ENCODE measurements around the gene MDM1. TPM values are rescaled to one million over a fixed set of nuclear protein-coding genes. Genes with fewer than 3 reads are reported as not detected.
A peak's percentile ranks its signal among the peaks of the same experiment; 100 is the strongest.

MDM1 gene
- polyA plus RNA-seq, 3 donors: 6.7 to 10.9 (median 10.3) TPM

DNA sequence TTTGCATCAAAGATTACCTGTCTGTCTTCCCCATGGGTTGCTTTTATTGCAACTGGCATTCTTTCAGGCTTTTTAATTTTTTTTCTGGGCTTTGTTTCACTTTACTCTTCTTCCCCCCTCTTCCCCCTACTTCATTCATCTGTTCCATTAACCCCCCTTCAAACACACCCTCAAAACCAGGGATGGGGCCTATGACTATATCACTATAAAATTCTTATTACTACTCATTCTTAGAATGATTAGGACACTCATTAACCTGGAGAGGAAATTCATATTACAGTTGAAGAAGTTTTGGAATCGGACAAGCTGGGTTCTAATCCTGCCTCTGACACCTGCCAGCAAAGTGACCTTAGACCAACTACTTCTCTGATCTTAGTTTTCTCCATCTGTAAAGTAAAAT is 24.8 kb upstream of the MDM1 start:
- no peak overlapping the region for H3K9ac ChIP-seq (ENCODE audit: insufficient read depth, low read length, poor library complexity, severe bottlenecking)
- no peak overlapping the region for H3K4me2 ChIP-seq (replicated peaks; ENCODE audit: extremely low read depth, low read length, poor library complexity, severe bottlenecking)
- H3K27me3 Mint-ChIP-seq (ENCODE audit: low read depth in 3 of 3): no peaks in the 10 kb centered on the region
- DNase-seq: no peak
- H4K20me1 ChIP-seq (ENCODE audit: insufficient read depth, low read length): no peaks in the 10 kb centered on the region
- intact Hi-C loops (cut with micrococcal nuclease): loop anchor here in 1 of 2 donors (10.0 kb wide), 1 partner anchor 88 kb away; no protein-coding TSS in a partner anchor
- H2AFZ ChIP-seq (ENCODE audit: insufficient read depth, low read depth, low read length, poor library complexity, severe bottlenecking): no peak overlapping the region
- H3K4me1 ChIP-seq (ENCODE audit: control insufficient read depth in 1 of 2, insufficient read depth in 2 of 2, low read length in 2 of 2): peaks cover 37 to 51% of the 10 kb centered on the region in 2 donors
- H3K9me3 ChIP-seq (replicated peaks in 1 of 2; ENCODE audit: control insufficient read depth in 1 of 2, insufficient read depth in 1 of 2, low read length in 2 of 2): no peaks in the 10 kb centered on the region
- H3K36me3 Mint-ChIP-seq: no peaks in the 10 kb centered on the region
- no peak overlapping the region for H3K4me3 ChIP-seq (replicated peaks in 1 of 3; ENCODE audit: low read depth in 2 of 3, low read length in 3 of 3)
- WGBS (ENCODE audit: insufficient coverage): no CpG with 5 or more reads among the region's 1 CpG
- peaks cover 37% of the 10 kb centered on the region for H3K4me1 Mint-ChIP-seq
- TF ChIP-seq CTCF (IDR thresholded peaks at IDR 0.05): no peak
- no peaks in the 10 kb centered on the region for H3K9me3 Mint-ChIP-seq
- no peaks in the 10 kb centered on the region for H3K79me2 ChIP-seq (ENCODE audit: insufficient read depth, low read length)
- H3K27me3 ChIP-seq (ENCODE audit: control insufficient read depth in 2 of 2, insufficient read depth in 2 of 2, low read length in 2 of 2): no peaks in the 10 kb centered on the region
- H3K36me3 ChIP-seq (replicated peaks in 1 of 2; ENCODE audit: control insufficient read depth in 1 of 2, insufficient read depth in 2 of 2, low read length in 2 of 2): no peaks in the 10 kb centered on the region
- H3K27ac Mint-ChIP-seq: peak overlapping the region in 6 of 7 donors; percentile 84 to 98 (median 90)
- H3K4me3 Mint-ChIP-seq: no peak overlapping the region
- peak overlapping the region in 1 of 2 donors; percentile 99 for H3K27ac ChIP-seq (ENCODE audit: low read depth in 1 of 2, low read length in 2 of 2)

GRCh38 chr12:68356060-68356695 is 24.0 kb upstream of the MDM1 start:
- H3K27me3 Mint-ChIP-seq (ENCODE audit: low read depth in 3 of 3): peaks cover 0 to 1% (median 0%) of the 10 kb centered on the region in 3 donors
- H3K9me3 Mint-ChIP-seq: no peaks in the 10 kb centered on the region
- no peak overlapping the region for H3K4me3 ChIP-seq (replicated peaks in 1 of 3; ENCODE audit: low read depth in 2 of 3, low read length in 3 of 3)
- no peaks in the 10 kb centered on the region for H3K79me2 ChIP-seq (ENCODE audit: insufficient read depth, low read length)
- TF ChIP-seq CTCF (IDR thresholded peaks at IDR 0.05): no peak
- H3K4me1 Mint-ChIP-seq: peaks cover 33% of the 10 kb centered on the region
- H3K4me2 ChIP-seq (replicated peaks; ENCODE audit: extremely low read depth, low read length, poor library complexity, severe bottlenecking): no peak overlapping the region
- H2AFZ ChIP-seq (ENCODE audit: insufficient read depth, low read depth, low read length, poor library complexity, severe bottlenecking): no peak overlapping the region
- no peak overlapping the region for H3K9ac ChIP-seq (ENCODE audit: insufficient read depth, low read length, poor library complexity, severe bottlenecking)
- H4K20me1 ChIP-seq (ENCODE audit: insufficient read depth, low read length): no peaks in the 10 kb centered on the region
- peaks cover 34 to 44% of the 10 kb centered on the region in 2 donors for H3K4me1 ChIP-seq (ENCODE audit: control insufficient read depth in 1 of 2, insufficient read depth in 2 of 2, low read length in 2 of 2)
- intact Hi-C loops (cut with micrococcal nuclease): loop anchor here in 1 of 2 donors (10.0 kb wide), 1 partner anchor 89 kb away; no protein-coding TSS in a partner anchor
- H3K27me3 ChIP-seq (ENCODE audit: control insufficient read depth in 2 of 2, insufficient read depth in 2 of 2, low read length in 2 of 2): no peaks in the 10 kb centered on the region
- no peaks in the 10 kb centered on the region for H3K36me3 Mint-ChIP-seq
- H3K27ac ChIP-seq (ENCODE audit: low read depth in 1 of 2, low read length in 2 of 2): no peak overlapping the region
- H3K27ac Mint-ChIP-seq: peak overlapping the region in 4 of 7 donors; percentile 20 to 98 (median 87)
- no peaks in the 10 kb centered on the region for H3K9me3 ChIP-seq (replicated peaks in 1 of 2; ENCODE audit: control insufficient read depth in 1 of 2, insufficient read depth in 1 of 2, low read length in 2 of 2)
- DNase-seq: peak; percentile 38 to 62 (median 58)
- no peak overlapping the region for H3K4me3 Mint-ChIP-seq
- no peaks in the 10 kb centered on the region for H3K36me3 ChIP-seq (replicated peaks in 1 of 2; ENCODE audit: control insufficient read depth in 1 of 2, insufficient read depth in 2 of 2, low read length in 2 of 2)

All from CD14-positive monocyte (primary cell).